GM18499 (cell line): ENCODE data around the gene PDS5A.
"Not testable (repeated sequence)": the region's sequence is repeated elsewhere in the genome, so short reads cannot be mapped to it uniquely, and the experiment has no call there.

ENCODE experiments used
- ATAC-seq: cut with Tn5 transposase; IDR thresholded peaks from one replicate; pipeline ENCODE4 v1.9.1; 2021; ENCODE audit warnings: moderate number of reproducible peaks; ENCODE audit not compliant: insufficient read depth, unreplicated experiment

PDS5A gene

DNA sequence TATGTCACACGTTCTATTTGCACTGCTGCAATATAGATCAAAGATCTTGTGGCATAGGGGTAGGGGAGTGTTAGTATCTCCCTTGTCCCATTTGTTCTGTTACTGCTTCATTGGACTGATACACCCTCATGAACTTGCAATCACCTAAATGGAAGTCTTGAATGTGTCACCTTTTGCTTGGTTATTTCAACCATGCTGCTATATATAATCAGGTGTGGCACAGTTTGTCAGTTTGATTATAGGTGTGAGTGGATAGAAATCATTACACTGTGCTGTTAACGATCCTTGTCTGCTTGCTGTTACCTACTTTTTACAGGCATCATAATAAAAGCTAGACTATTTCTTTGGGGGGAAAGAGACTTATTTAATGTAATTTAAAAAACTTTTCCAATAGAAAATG is 195.7 kb downstream of the PDS5A start:
- not testable (repeated sequence) for ATAC-seq
